ENCODE results near the gene CECR2. TPM values are rescaled to one million over a fixed set of nuclear protein-coding genes. Genes with fewer than 3 reads are reported as not detected.

The CECR2 gene
- total RNA-seq, 6 experiments from 2014 or later = not detected

GRCh38 chr22:17379944-17380343, 10.7 kb downstream of the CECR2 start:
- no peak for TF ChIP-seq CTCF (IDR thresholded peaks at IDR 0.05)
- Mint-ChIP-seq H3K27me3 (ENCODE audit: insufficient read depth) (peaks cover 5% of the 10 kb centered on the region; the same call in 1 of the 2 replicates), H3K4me1 (ENCODE audit: low read depth) (no peaks in the 10 kb centered on the region), H3K9me3 (peaks cover 6% of the 10 kb centered on the region; the same call in 1 of the 2 replicates), H3K36me3 (ENCODE audit: low read depth) (no peaks in the 10 kb centered on the region), H3K27ac (no peak overlapping the region), H3K4me3 (no peak overlapping the region)
- no peak for DNase-seq

GRCh38 chr22:17380359-17381087, 11.3 kb downstream of the CECR2 start:
- no peak for TF ChIP-seq CTCF (IDR thresholded peaks at IDR 0.05)
- Mint-ChIP-seq H3K36me3 (ENCODE audit: low read depth) (no peaks in the 10 kb centered on the region), H3K27me3 (ENCODE audit: insufficient read depth) (peaks cover 2% of the 10 kb centered on the region; the same call in 1 of the 2 replicates), H3K9me3 (peaks cover 6% of the 10 kb centered on the region; the same call in 1 of the 2 replicates), H3K4me3 (no peak overlapping the region), H3K27ac (no peak overlapping the region), H3K4me1 (ENCODE audit: low read depth) (no peaks in the 10 kb centered on the region)
- DNase-seq = no peak

DNA sequence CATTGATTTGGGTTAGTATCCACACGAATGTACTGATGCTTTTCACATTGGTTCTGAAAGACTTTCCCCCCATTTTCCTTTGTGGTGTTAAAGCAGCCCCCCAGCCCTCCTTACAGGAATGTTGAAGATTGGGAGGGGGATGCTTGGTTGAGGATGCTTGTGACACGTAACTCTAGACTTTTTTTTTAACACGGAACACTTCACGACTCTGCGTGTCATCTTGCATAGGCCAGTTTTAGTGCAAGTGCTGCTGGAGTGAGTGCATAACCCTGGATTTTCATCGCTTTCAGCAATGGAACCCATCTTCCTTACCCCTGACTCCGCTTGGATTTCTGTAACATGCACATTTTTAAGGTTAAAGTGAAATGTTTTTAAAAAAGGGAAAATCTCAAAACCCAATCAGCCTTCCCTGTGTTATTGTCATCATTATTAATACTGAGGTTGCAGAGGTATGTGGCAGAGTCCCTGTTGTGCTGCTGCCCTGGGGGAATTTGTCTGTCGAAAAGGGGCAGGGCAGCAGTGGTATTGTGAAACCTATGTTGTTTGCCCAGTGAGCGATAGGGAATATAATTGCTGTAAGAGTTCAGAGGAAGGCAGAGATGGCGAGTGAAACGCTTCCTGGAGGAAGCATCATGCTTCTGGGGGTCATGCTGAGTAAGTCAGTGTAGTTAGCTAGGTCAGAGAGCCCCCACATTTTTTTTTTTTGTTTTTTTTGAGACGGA, 12.1 kb downstream of the CECR2 start:
- TF ChIP-seq CTCF (IDR thresholded peaks at IDR 0.05) = no peak
- Mint-ChIP-seq H3K4me3 (no peak overlapping the region), H3K36me3 (ENCODE audit: low read depth) (no peaks in the 10 kb centered on the region), H3K27me3 (ENCODE audit: insufficient read depth) (no peaks in the 10 kb centered on the region; the same call in 1 of the 2 replicates), H3K4me1 (ENCODE audit: low read depth) (no peaks in the 10 kb centered on the region), H3K9me3 (peaks cover 9% of the 10 kb centered on the region; the same call in 1 of the 2 replicates), H3K27ac (no peak overlapping the region)
- DNase-seq = no peak

GRCh38 chr22:17384612-17385330, 15.5 kb downstream of the CECR2 start:
- Mint-ChIP-seq H3K9me3 (peaks cover 17% of the 10 kb centered on the region; the same call in 1 of the 2 replicates), H3K4me1 (ENCODE audit: low read depth) (no peaks in the 10 kb centered on the region), H3K36me3 (ENCODE audit: low read depth) (no peaks in the 10 kb centered on the region)

More at GRCh38 chr22:17384612-17385330, 15.5 kb downstream of the CECR2 start:
- no peak for TF ChIP-seq CTCF (IDR thresholded peaks at IDR 0.05)
- H3K4me3 Mint-ChIP-seq = no peak overlapping the region
- no peak for DNase-seq
- H3K27me3 Mint-ChIP-seq (ENCODE audit: insufficient read depth) = no peaks in the 10 kb centered on the region; the same call in 1 of the 2 replicates
- no peak overlapping the region for H3K27ac Mint-ChIP-seq
